Measurements from ENCODE around the gene ST6GALNAC1. TPM values are rescaled to one million over a fixed set of nuclear protein-coding genes. Genes with fewer than 3 reads are reported as not detected.

Gene ST6GALNAC1
- total RNA-seq, 1 donor from 2014 or later: 0.77 TPM

- Mint-ChIP-seq H3K4me1 (ENCODE audit: unreplicated experiment) (no peaks in the 10 kb centered on the region), H3K9me3 (ENCODE audit: unreplicated experiment) (no peaks in the 10 kb centered on the region), H3K36me3 (ENCODE audit: low read depth, unreplicated experiment) (peaks cover 4% of the 10 kb centered on the region), H3K4me3 (ENCODE audit: unreplicated experiment) (no peak overlapping the region), H3K27me3 (ENCODE audit: unreplicated experiment) (peaks cover 14% of the 10 kb centered on the region), H3K27ac (ENCODE audit: unreplicated experiment) (no peak overlapping the region)
- DNase-seq (ENCODE audit: low spot score): no peak
- no peak for TF ChIP-seq CTCF (IDR thresholded peaks at IDR 0.05; ENCODE audit: unreplicated experiment)
Observed at GRCh38 chr17:76575570-76575969, 68.0 kb downstream of the ST6GALNAC1 start.

Other genes with a start within 250 kb of the ST6GALNAC1 start
- gene UBE2O, start 190.6 kb downstream of the ST6GALNAC1 start, total RNA-seq (ENCODE audit: unreplicated experiment): 49.0 TPM
- not detected for gene AANAT, start 176.2 kb downstream of the ST6GALNAC1 start, total RNA-seq (ENCODE audit: unreplicated experiment)
- gene RHBDF2, start 142.3 kb downstream of the ST6GALNAC1 start, total RNA-seq (ENCODE audit: unreplicated experiment): 39.3 TPM
- gene CYGB, start 106.0 kb downstream of the ST6GALNAC1 start, total RNA-seq (ENCODE audit: unreplicated experiment): 0.51 TPM
- 0.54 TPM for gene PRCD, start 103.7 kb downstream of the ST6GALNAC1 start, total RNA-seq (ENCODE audit: unreplicated experiment)
- gene ST6GALNAC2, start 57.9 kb downstream of the ST6GALNAC1 start, total RNA-seq (ENCODE audit: unreplicated experiment): 2.2 TPM
- 51.6 TPM for gene MXRA7, start 67.2 kb upstream of the ST6GALNAC1 start, total RNA-seq (ENCODE audit: unreplicated experiment)
- 25.6 TPM for gene JMJD6, start 82.8 kb upstream of the ST6GALNAC1 start, total RNA-seq (ENCODE audit: unreplicated experiment)
- gene METTL23, start 83.1 kb upstream of the ST6GALNAC1 start, total RNA-seq (ENCODE audit: unreplicated experiment): 30.5 TPM
- 215 TPM for gene SRSF2, start 93.6 kb upstream of the ST6GALNAC1 start, total RNA-seq (ENCODE audit: unreplicated experiment)
- 37.3 TPM for gene MFSD11, start 94.4 kb upstream of the ST6GALNAC1 start, total RNA-seq (ENCODE audit: unreplicated experiment)
- gene MGAT5B, start 224.6 kb upstream of the ST6GALNAC1 start, total RNA-seq (ENCODE audit: unreplicated experiment): 6.2 TPM